K562 (cell line): ENCODE data around the gene HTR4. TPM values are rescaled to one million over a fixed set of nuclear protein-coding genes. Genes with fewer than 3 reads are reported as not detected.

Experiments
- ARNT ChIP-seq, 2 experiments: fragments of 450-650 bp; IDR thresholded peaks; 2 replicates each; pipeline ENCODE4 v1.6.1; 2016; ENCODE audit warnings: mild to moderate bottlenecking in 1 of 2
- CEBPZ ChIP-seq: fragments of 150-350 bp; IDR thresholded peaks from 2 replicates; pipeline ENCODE4 v1.6.1; 2014; ENCODE audit warnings: low read depth, mild to moderate bottlenecking, low read length, borderline replicate concordance
- EP400 ChIP-seq: fragments of 450-650 bp; IDR thresholded peaks from 2 replicates; pipeline ENCODE4 v1.6.1; 2017; ENCODE audit warnings: antibody characterized with exemption, mild to moderate bottlenecking, moderate library complexity
- KAT2B ChIP-seq: IDR thresholded peaks from one replicate; pipeline ENCODE4 v1.6.1; 2012; ENCODE audit warnings: low read depth, mild to moderate bottlenecking, control low read depth, inconsistent platforms, low read length, moderate library complexity
- NFXL1 ChIP-seq: fragments of 450-650 bp; formaldehyde crosslinking; IDR thresholded peaks from 2 replicates; pipeline ENCODE4 v1.4.0; 2021; ENCODE audit warnings: mild to moderate bottlenecking
- SFPQ ChIP-seq: fragments of 200-400 bp; formaldehyde crosslinking; IDR thresholded peaks from 2 replicates; pipeline ENCODE4 v1.6.1; 2017; ENCODE audit warnings: mild to moderate bottlenecking, low read depth, low read length, moderate library complexity
- SRSF3 ChIP-seq: fragments of 200-400 bp; formaldehyde crosslinking; IDR thresholded peaks from 2 replicates; pipeline ENCODE4 v1.6.1; 2016; ENCODE audit warnings: mild to moderate bottlenecking, low read length, moderate library complexity; ENCODE audit not compliant: insufficient read depth
- ZFP91 ChIP-seq: sonication (generic); formaldehyde crosslinking; IDR thresholded peaks from 2 replicates; pipeline ENCODE4 v1.8.0; 2022; ENCODE audit warnings: mild to moderate bottlenecking, missing genetic modification reagents
- polyA plus RNA-seq, 8 experiments: library from polyadenylated mRNA; depleted of rRNA in 4 of 8; stranded (reverse) in 5 of 8; unstranded in 3 of 8; fragments of >200 nt; fragmentation: Nextera tagmentation in 2 of 8; fragmentation: Illumina TruSeq in 1 of 8; extraction: Ambion mirVana in 2 of 8; extraction: Trizol in 1 of 8; gene quantifications; 2 replicates each; pipeline versions ENCODE4 v1.2.1 to v1.2.3, GENCODE V29; 2011 to 2014; ENCODE audit warnings: inconsistent platforms in 1 of 8, missing spikeins in 1 of 8
- total RNA-seq, 7 experiments: library from RNA; depleted of rRNA in 6 of 7; stranded (reverse); fragments of >200 nt in 6 of 7; fragmentation: Illumina TruSeq in 2 of 7; extraction: Trizol in 2 of 7; gene quantifications; 2 replicates each; pipeline versions ENCODE4 v1.2.1 to v1.2.3, GENCODE V29; 2011 to 2021; ENCODE audit warnings: low replicate concordance in 1 of 7

Gene HTR4
- total and polyA plus RNA-seq, 9 of the 15 experiments (the other 6 are each of a cell fraction or from before 2014, with no cell fraction given) = 0.13 TPM; not detected in 8

GRCh38 chr5:148554621-148555020, 99.7 kb downstream of the HTR4 start (continued):
- TF ChIP-seq KAT2B (no peak), ARNT (IDR thresholded peaks at IDR 0.05) (no peak), EP400 (no peak), CEBPZ (no peak), SFPQ (no peak), ZFP91 (no peak), NFXL1 (CRISPR knock-in tag) (no peak), SRSF3 (no peak)
